GM12878 (cell line): ENCODE results near the gene CCDC201. TPM values are rescaled to one million over a fixed set of nuclear protein-coding genes. Genes with fewer than 3 reads are reported as not detected.

Experiments used
- ATAC-seq: fragments of 200-7000 bp; cut with Tn5 transposase; 3 replicates; pipeline ENCODE4 v1.9.1; 2020; ENCODE audit warnings: mild to moderate bottlenecking, moderate library complexity
- BruUV-seq: library from RNA; stranded (reverse); fragments of 400-500 nt; replicated peaks from 2 replicates; lab custom pipeline; 2021; lab: Mats Ljungman, UMichigan
- CTCF ChIA-PET: fragments of 300-600 bp; sonication (Branson Sonifier 250); formaldehyde crosslinking; extraction: SDS; loops from one replicate; lab custom pipeline; 2021; ENCODE audit warnings: inconsistent platforms; lab: Yijun Ruan, JAX
- POLR2A ChIA-PET: fragments of 350-600 bp; formaldehyde crosslinking; extraction: SDS; loops from one replicate; lab custom pipeline; 2021; ENCODE audit warnings: inconsistent platforms; lab: Charles Lee
- RAD21 ChIA-PET: fragments of 300-600 bp; sonication (Branson Sonifier 250); formaldehyde crosslinking; loops from one replicate; lab custom pipeline; 2023; ENCODE audit warnings: antibody characterized with exemption; ENCODE audit not compliant: unreplicated experiment; lab: Charles Lee
- SMC1A ChIA-PET: fragments of 300-600 bp; sonication (Branson Sonifier 250); formaldehyde crosslinking; loops from one replicate; lab custom pipeline; 2023; ENCODE audit not compliant: unreplicated experiment, uncharacterized antibody; lab: Charles Lee
- DNase-seq: peaks from one replicate; pipeline ENCODE4 v3.0.0-alpha.2; 2011; ENCODE audit warnings: low read depth, low spot score
- FAIRE-seq: peaks from 3 replicates; lab custom pipeline; 2011; peaks lifted over from hg19 to GRCh38; lab: Jason Lieb, UNC
- H2AFZ ChIP-seq: 2 replicates; pipeline ENCODE4 v1.6.0; 2011; ENCODE audit warnings: low read depth, low read length, control low read depth; ENCODE audit not compliant: control insufficient read depth
- H3K27ac ChIP-seq: 2 replicates; pipeline ENCODE4 v1.5.1; 2011; ENCODE audit warnings: control low read depth; ENCODE audit not compliant: control insufficient read depth, insufficient read depth
- H3K27me3 ChIP-seq, 2 experiments: replicated peaks in 1 of 2; 2 replicates each; pipeline versions ENCODE4 v1.6.0 to v1.6.1; 2011; ENCODE audit warnings: low read length in 1 of 2; ENCODE audit not compliant: control insufficient read depth in 2 of 2, insufficient read depth in 2 of 2
- H3K36me3 ChIP-seq, 2 experiments: 2 replicates each; pipeline ENCODE4 v1.5.1; 2011; ENCODE audit warnings: low read length in 1 of 2; ENCODE audit not compliant: control insufficient read depth in 2 of 2, insufficient read depth in 2 of 2
- H3K4me1 ChIP-seq: 2 replicates; pipeline ENCODE4 v1.6.1; 2011; ENCODE audit warnings: mild to moderate bottlenecking, low read length, moderate library complexity, mixed read lengths; ENCODE audit not compliant: control insufficient read depth, insufficient read depth
- H3K4me2 ChIP-seq: 2 replicates; pipeline ENCODE4 v1.6.0; 2011; ENCODE audit warnings: control low read depth; ENCODE audit not compliant: control insufficient read depth, insufficient read depth
- H3K4me3 ChIP-seq: fragments of 200-600 bp; sonication (generic); 2 replicates; pipeline ENCODE4 v1.5.1; 2016
- H3K79me2 ChIP-seq: 2 replicates; pipeline ENCODE4 v1.6.0; 2011; ENCODE audit warnings: low read length; ENCODE audit not compliant: control insufficient read depth, insufficient read depth
- H3K9ac ChIP-seq: 2 replicates; pipeline ENCODE4 v1.8.0; 2011; ENCODE audit warnings: low read length, control low read depth, mixed read lengths; ENCODE audit not compliant: control insufficient read depth, insufficient read depth
- H3K9me3 ChIP-seq: replicated peaks from 3 replicates; pipeline ENCODE4 v1.5.1; 2011; ENCODE audit warnings: mild to moderate bottlenecking, low read length; ENCODE audit not compliant: control insufficient read depth, insufficient read depth
- H4K20me1 ChIP-seq: 2 replicates; pipeline ENCODE4 v1.6.0; 2011; ENCODE audit not compliant: control insufficient read depth, insufficient read depth
- CBX3 ChIP-seq: fragments of 200-600 bp; sonication (generic); IDR thresholded peaks from 2 replicates; pipeline ENCODE4 v1.6.1; 2016; ENCODE audit warnings: low read depth, borderline replicate concordance
- CBX5 ChIP-seq: sonication (generic); IDR thresholded peaks from 2 replicates; pipeline ENCODE4 v1.6.1; 2016; ENCODE audit warnings: low read depth, moderate library complexity, mild to moderate bottlenecking, inconsistent platforms
- CHD2 ChIP-seq: IDR thresholded peaks from 2 replicates; pipeline ENCODE4 v1.6.1; 2011; ENCODE audit warnings: low read depth, low read length, improper control_type of control experiment, borderline replicate concordance
- EED ChIP-seq: sonication (generic); IDR thresholded peaks from 2 replicates; pipeline ENCODE4 v1.6.1; 2016; ENCODE audit warnings: antibody characterized with exemption, low read depth
- ELK1 ChIP-seq: IDR thresholded peaks from 2 replicates; pipeline ENCODE4 v1.6.1; 2012; ENCODE audit warnings: low read depth, low read length, improper control_type of control experiment
- HCFC1 ChIP-seq: fragments of 150-350 bp; IDR thresholded peaks from 2 replicates; pipeline ENCODE4 v1.6.1; 2014; ENCODE audit warnings: low read length
- IKZF1 ChIP-seq: fragments of 450-650 bp; conservative IDR thresholded peaks from 2 replicates; pipeline ENCODE4 v1.6.1; 2017; ENCODE audit warnings: antibody characterized with exemption, mild to moderate bottlenecking
- KLF5 ChIP-seq: fragments of 450-650 bp; IDR thresholded peaks from 2 replicates; pipeline ENCODE4 v1.6.1; 2014; ENCODE audit warnings: mild to moderate bottlenecking; ENCODE audit not compliant: partially characterized antibody
- MXI1 ChIP-seq: fragments of 150-350 bp; IDR thresholded peaks from 2 replicates; pipeline ENCODE4 v1.6.1; 2011; ENCODE audit warnings: low read depth, mild to moderate bottlenecking, inconsistent platforms, low read length, improper control_type of control experiment
- PBX3 ChIP-seq: IDR thresholded peaks from 2 replicates; pipeline ENCODE4 v1.6.1; 2011; ENCODE audit warnings: mild to moderate bottlenecking, low read depth, low read length, moderate library complexity; ENCODE audit not compliant: insufficient replicate concordance
- PKNOX1 ChIP-seq: fragments of 450-650 bp; IDR thresholded peaks from 2 replicates; pipeline ENCODE4 v1.6.1; 2016; ENCODE audit warnings: mild to moderate bottlenecking
- POU2F2 ChIP-seq: IDR thresholded peaks from 3 replicates; pipeline ENCODE4 v1.6.1; 2011; ENCODE audit warnings: low read depth, mild to moderate bottlenecking, low read length, borderline replicate concordance
- RB1 ChIP-seq: fragments of 450-650 bp; formaldehyde crosslinking; IDR thresholded peaks from 2 replicates; pipeline ENCODE4 v1.6.1; 2017; ENCODE audit warnings: mild to moderate bottlenecking, borderline replicate concordance
- SIN3A ChIP-seq: IDR thresholded peaks from 2 replicates; pipeline ENCODE4 v1.6.1; 2012; ENCODE audit warnings: low read depth, low read length, improper control_type of control experiment
- SUPT20H ChIP-seq: IDR thresholded peaks from 2 replicates; pipeline ENCODE4 v1.6.1; 2011; ENCODE audit warnings: low read depth, mild to moderate bottlenecking, low read length, moderate library complexity, borderline replicate concordance; ENCODE audit not compliant: control insufficient read depth
- ZBTB40 ChIP-seq: fragments of 450-650 bp; IDR thresholded peaks from 2 replicates; pipeline ENCODE4 v1.6.1; 2016; ENCODE audit warnings: mild to moderate bottlenecking, moderate library complexity, borderline replicate concordance
- WGBS: methylation state at CpG from one replicate; pipeline ENCODE4 v1.1.6; 2016; ENCODE audit warnings: low lambda C conversion rate; ENCODE audit not compliant: insufficient replicate concordance, insufficient coverage; ENCODE audit errors: missing lambda C conversion rate; 5-methylcytosine and 5-hydroxymethylcytosine counted together
- in situ Hi-C: fragments of 300-500 bp; cut with MboI; formaldehyde crosslinking; loops from 9 replicates; pipeline ENCODE4 v1.14.3; 2018; ENCODE audit warnings: mixed read lengths
- intact Hi-C: fragments of 100-400 bp; cut with micrococcal nuclease; formaldehyde crosslinking; loops from one replicate; pipeline ENCODE4 v1.14.2; 2022; ENCODE audit not compliant: unreplicated experiment
- polyA plus RNA-seq, 11 experiments: library from polyadenylated mRNA; depleted of rRNA in 4 of 11; unstranded in 6 of 11; stranded (reverse) in 5 of 11; fragments of >200 nt; fragmentation: Nextera tagmentation in 4 of 11; fragmentation: Illumina TruSeq in 1 of 11; extraction: Ambion mirVana in 4 of 11; extraction: Trizol in 1 of 11; gene quantifications; 1 replicate in 1 of 11; 2 replicates in 10 of 11; pipeline versions ENCODE4 v1.2.1 to v1.2.3, GENCODE V29; 2011 to 2016; ENCODE audit warnings: inconsistent platforms in 2 of 11, missing spikeins in 2 of 11, low read depth in 1 of 11
- total RNA-seq, 4 experiments: library from RNA; depleted of rRNA in 3 of 4; stranded (reverse); fragments of >200 nt in 3 of 4; fragmentation: Illumina TruSeq in 1 of 4; extraction: Trizol in 1 of 4; gene quantifications; 2 replicates each; pipeline versions ENCODE4 v1.2.1 to v1.2.3, GENCODE V29; 2013 to 2021

Gene CCDC201
- total and polyA plus RNA-seq, 10 of the 15 experiments (the other 5 are each of a cell fraction or from before 2014, with no cell fraction given) = 0.10 TPM; not detected in 9

- Histone ChIP-seq H4K20me1 (0 out of 2 replicates have a peak, but pooled peaks cover 4% of the 10 kb centered on the region), H3K9me3 (no peaks in the 10 kb centered on the region), H3K79me2 (no peaks in the 10 kb centered on the region), H3K4me2 (no peak overlapping the region), H3K9ac (no peak overlapping the region), H3K27ac (no peak overlapping the region), H3K36me3 (no peaks in the 10 kb centered on the region), H3K27me3 (peaks cover 0 to 12% of the 10 kb centered on the region in 2 experiments; a peak in 3 of 4 replicates), H3K4me3 (no peak overlapping the region), H2AFZ (no peak overlapping the region), H3K4me1 (no peaks in the 10 kb centered on the region)
- 7% methylated on average over 5 of the region's 5 CpGs for WGBS
- FAIRE-seq = peak; percentile 71
- in situ Hi-C loops = no loop called here
- BruUV-seq = no TSS peak
- no peak for TF ChIP-seq CHD2
- no peak for TF ChIP-seq KLF5
- TF ChIP-seq CBX5 = no peak
- no peak for TF ChIP-seq SUPT20H
- no peak for TF ChIP-seq EED
- no peak for TF ChIP-seq MXI1
- no peak for TF ChIP-seq POU2F2
- no peak for TF ChIP-seq CBX3
- TF ChIP-seq IKZF1 = no peak
- TF ChIP-seq PBX3 = no peak
- TF ChIP-seq ELK1 = no peak
- TF ChIP-seq SIN3A = no peak
- no peak for TF ChIP-seq ZBTB40
- TF ChIP-seq HCFC1 = no peak
- TF ChIP-seq PKNOX1 = no peak
- no peak for TF ChIP-seq RB1
- RAD21 ChIA-PET = interaction anchor here (1.7 to 1.8 kb wide), 2 partner anchors 25 to 29 kb away, joined by 5 to 6 read pairs; no protein-coding TSS in a partner anchor
- POLR2A ChIA-PET = no interaction called here
- ATAC-seq = no peak
- SMC1A ChIA-PET = interaction anchor here (1.0 to 1.2 kb wide), 3 partner anchors 9 to 458 kb away, joined by 3 to 4 read pairs (median 3); no protein-coding TSS in a partner anchor
- CTCF ChIA-PET = interaction anchor here (1.1 to 1.6 kb wide), 6 partner anchors 9 to 465 kb away, joined by 3 to 7 read pairs (median 5); no protein-coding TSS in a partner anchor
- intact Hi-C loops = no loop called here
- DNase-seq = no peak
Measured at GRCh38 chr7:45893374-45893995, 20.6 kb upstream of the CCDC201 start.
